HepG2 (cell line): Measurements from ENCODE around the gene PHKB. TPM values are rescaled to one million over a fixed set of nuclear protein-coding genes. Genes with fewer than 3 reads are reported as not detected.

Experiments
- ATAC-seq: fragments of 200-7000 bp; cut with Tn5 transposase; 3 replicates; pipeline ENCODE4 v1.9.1; 2020; ENCODE audit warnings: mild to moderate bottlenecking, moderate library complexity
- BruUV-seq: library from RNA; stranded (reverse); fragments of 400-500 nt; replicated peaks from 2 replicates; lab custom pipeline; 2021; lab: Mats Ljungman, UMichigan
- CTCF ChIA-PET: fragments of 300-600 bp; formaldehyde crosslinking; extraction: SDS; loops from one replicate; lab custom pipeline; 2021; ENCODE audit warnings: low total read pairs, inconsistent platforms, low intra/inter-chr PET ratio; lab: Yijun Ruan, JAX
- POLR2A ChIA-PET: fragments of 350-600 bp; sonication (Branson Sonifier 250); formaldehyde crosslinking; loops from one replicate; lab custom pipeline; 2020; ENCODE audit warnings: antibody characterized with exemption, inconsistent platforms; lab: Yijun Ruan, JAX
- DNase-seq: peaks from one replicate; pipeline ENCODE4 v3.0.0-alpha.2; 2015; ENCODE audit warnings: low spot score
- FAIRE-seq: peaks from 3 replicates; lab custom pipeline; 2011; peaks lifted over from hg19 to GRCh38; lab: Jason Lieb, UNC
- H2AFZ ChIP-seq: one replicate; pipeline ENCODE4 v1.6.1; 2011; ENCODE audit warnings: low read length, inconsistent platforms
- H3K27ac ChIP-seq: fragments of 300-600 bp; 3 replicates; pipeline ENCODE4 v1.8.0; 2011; ENCODE audit warnings: mixed run types, mild to moderate bottlenecking, mixed read lengths, low read length, inconsistent platforms; ENCODE audit not compliant: insufficient read depth; ENCODE audit errors: extremely low read length
- H3K27me3 ChIP-seq, 2 experiments: fragments of 200-600 bp in 1 of 2; 2 replicates in 1 of 2; 3 replicates in 1 of 2; pipeline versions ENCODE4 v1.6.0 to v1.8.0; 2011; ENCODE audit warnings: low read length in 2 of 2, mild to moderate bottlenecking in 2 of 2, moderate library complexity in 2 of 2, inconsistent platforms in 1 of 2; ENCODE audit not compliant: insufficient read depth in 2 of 2, control insufficient read depth in 1 of 2
- H3K36me3 ChIP-seq, 2 experiments: fragments of 200-600 bp in 1 of 2; replicated peaks in 1 of 2; 2 replicates in 1 of 2; 3 replicates in 1 of 2; pipeline versions ENCODE4 v1.5.1 to v1.8.0; 2011; ENCODE audit warnings: low read length in 2 of 2, inconsistent platforms in 1 of 2; ENCODE audit not compliant: insufficient read depth in 2 of 2, control insufficient read depth in 1 of 2
- H3K4me1 ChIP-seq: 2 replicates; pipeline ENCODE4 v1.5.1; 2012; ENCODE audit warnings: low read length, inconsistent platforms; ENCODE audit not compliant: insufficient read depth
- H3K4me2 ChIP-seq: 2 replicates; pipeline ENCODE4 v1.6.0; 2011; ENCODE audit warnings: low read depth, low read length, inconsistent platforms
- H3K4me3 ChIP-seq, 3 experiments: fragments of 200-600 bp in 1 of 3; sonication (generic), shearing (Covaris generic) in 1 of 3; replicated peaks in 1 of 3; 2 replicates each; pipeline ENCODE4 v1.5.1; 2011 to 2016; ENCODE audit warnings: low read length in 3 of 3, inconsistent platforms in 2 of 3, low read depth in 2 of 3, mild to moderate bottlenecking in 2 of 3, control low read depth in 1 of 3, mixed read lengths in 1 of 3; ENCODE audit not compliant: insufficient read depth in 1 of 3
- H3K79me2 ChIP-seq: one replicate; pipeline ENCODE4 v1.6.1; 2011; ENCODE audit warnings: low read length, inconsistent platforms; ENCODE audit not compliant: insufficient read depth
- H3K9ac ChIP-seq: 2 replicates; pipeline ENCODE4 v1.6.0; 2011; ENCODE audit warnings: mild to moderate bottlenecking, low read depth, low read length, inconsistent platforms; ENCODE audit not compliant: insufficient read depth
- H3K9me3 ChIP-seq: 2 replicates; pipeline ENCODE4 v1.5.1; 2012; ENCODE audit warnings: mild to moderate bottlenecking, low read length
- H4K20me1 ChIP-seq: 2 replicates; pipeline ENCODE4 v1.6.0; 2011; ENCODE audit warnings: inconsistent platforms, mild to moderate bottlenecking, low read length, moderate library complexity; ENCODE audit not compliant: insufficient read depth
- FOXA3 ChIP-seq: IDR thresholded peaks from 2 replicates; pipeline ENCODE4 v1.6.1; 2016; ENCODE audit warnings: missing genetic modification reagents, missing compliant biosample characterization
- GABPA ChIP-seq, 2 experiments: IDR thresholded peaks; 2 replicates each; pipeline ENCODE4 v1.6.1; 2011 to 2016; ENCODE audit warnings: low read depth in 2 of 2, low read length in 1 of 2, missing biosample characterization in 1 of 2, missing genetic modification characterization in 1 of 2
- MYC ChIP-seq: sonication (generic); formaldehyde crosslinking; IDR thresholded peaks from 2 replicates; pipeline ENCODE4 v1.9.0; 2021; ENCODE audit warnings: missing genetic modification reagents, borderline replicate concordance
- RBAK ChIP-seq: sonication (generic); formaldehyde crosslinking; IDR thresholded peaks from 2 replicates; pipeline ENCODE4 v1.5.1; 2020; ENCODE audit warnings: mild to moderate bottlenecking, missing genetic modification reagents
- ZFP36 ChIP-seq: fragments of 150-350 bp; IDR thresholded peaks from 2 replicates; pipeline ENCODE4 v1.6.1; 2018; ENCODE audit warnings: borderline replicate concordance, low read length, low read depth; ENCODE audit not compliant: partially characterized antibody
- ZNF292 ChIP-seq: sonication (generic); formaldehyde crosslinking; IDR thresholded peaks from 2 replicates; pipeline ENCODE4 v1.8.1; 2022; ENCODE audit warnings: mild to moderate bottlenecking, low read depth, missing genetic modification reagents, borderline replicate concordance
- ZNF644 ChIP-seq: IDR thresholded peaks from 2 replicates; pipeline ENCODE4 v1.6.1; 2016; ENCODE audit warnings: low read depth
- ZNF780A ChIP-seq: sonication (generic); formaldehyde crosslinking; IDR thresholded peaks from 2 replicates; pipeline ENCODE4 v1.8.0; 2022; ENCODE audit warnings: mild to moderate bottlenecking, missing genetic modification reagents, moderate library complexity
- WGBS: methylation state at CpG from one replicate; pipeline ENCODE4 v1.1.6; 2017; ENCODE audit warnings: low lambda C conversion rate; 5-methylcytosine and 5-hydroxymethylcytosine counted together
- in situ Hi-C: cut with HindIII; loops from 2 replicates; pipeline ENCODE4 v1.10.0; 2017; ENCODE audit warnings: low pct_unique_long_range_greater_than_20kb; ENCODE audit not compliant: extremely low pct_ligation_motif_present
- intact Hi-C: fragments of 100-400 bp; cut with micrococcal nuclease; formaldehyde crosslinking; loops from one replicate; pipeline ENCODE4 v1.10.0; 2022; ENCODE audit not compliant: unreplicated experiment
- polyA plus RNA-seq, 8 experiments: library from polyadenylated mRNA; depleted of rRNA in 3 of 8; stranded (reverse) in 7 of 8; unstranded in 1 of 8; fragments of >200 nt; fragmentation: Illumina TruSeq in 4 of 8; extraction: Trizol in 4 of 8; gene quantifications; 2 replicates each; pipeline versions ENCODE4 v1.2.1 to v1.2.3, GENCODE V29; 2011 to 2016; ENCODE audit warnings: low read depth in 4 of 8, missing spikeins in 1 of 8, mixed read lengths in 1 of 8; ENCODE audit not compliant: insufficient read depth in 1 of 8
- total RNA-seq, 5 experiments: library from RNA; depleted of rRNA; stranded (reverse); fragments of >200 nt; fragmentation: Illumina TruSeq; extraction: Trizol; gene quantifications; 2 replicates each; pipeline ENCODE4 v1.2.3, GENCODE V29; 2016; ENCODE audit warnings: low read depth in 1 of 5
- TF ChIP-seq, protein P1 (sequence below): sonication (generic); IDR thresholded peaks from 2 replicates; pipeline ENCODE4 v1.6.1; 2016; ENCODE audit warnings: low read depth, borderline replicate concordance

PHKB gene
- total and polyA plus RNA-seq, 2 of the 13 experiments (the other 11 are each of a cell fraction or from before 2014, with no cell fraction given): 66.0 to 80.8 TPM

GRCh38 chr16:47731252-47731651, 270.1 kb downstream of the PHKB start:
- 7% methylated on average over 1 of the region's 2 CpGs for WGBS
- DNase-seq (peak; percentile 23), FAIRE-seq (no peak), ATAC-seq (peak; percentile 73)
- Histone ChIP-seq H3K9ac (no peak overlapping the region), H3K4me1 (no peaks in the 10 kb centered on the region), H3K4me2 (no peak overlapping the region), H3K4me3 (no peak overlapping the region), H4K20me1 (no peaks in the 10 kb centered on the region), H2AFZ (no peak overlapping the region), H3K36me3 (no peaks in the 10 kb centered on the region), H3K9me3 (no peaks in the 10 kb centered on the region), H3K27ac (no peak overlapping the region), H3K27me3 (peaks cover under 1 to 1% of the 10 kb centered on the region in 2 experiments; a peak in 1 of 5 replicates), H3K79me2 (no peaks in the 10 kb centered on the region)
- no TSS peak for BruUV-seq
- in situ Hi-C loops: no loop called here
- ChIA-PET POLR2A (no interaction called here), CTCF (no interaction called here)
- intact Hi-C loops: no loop called here
- no peak for TF ChIP-seq ZNF292 (CRISPR knock-in tag)
- TF ChIP-seq, protein P1, sequence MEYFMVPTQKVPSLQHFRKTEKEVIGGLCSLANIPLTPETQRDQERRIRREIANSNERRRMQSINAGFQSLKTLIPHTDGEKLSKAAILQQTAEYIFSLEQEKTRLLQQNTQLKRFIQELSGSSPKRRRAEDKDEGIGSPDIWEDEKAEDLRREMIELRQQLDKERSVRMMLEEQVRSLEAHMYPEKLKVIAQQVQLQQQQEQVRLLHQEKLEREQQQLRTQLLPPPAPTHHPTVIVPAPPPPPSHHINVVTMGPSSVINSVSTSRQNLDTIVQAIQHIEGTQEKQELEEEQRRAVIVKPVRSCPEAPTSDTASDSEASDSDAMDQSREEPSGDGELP: peak; percentile 82
- 0 out of 2 replicates have a peak, but pooled peaks have one; percentile 18 for TF ChIP-seq ZNF644 (CRISPR knock-in tag)
- no peak for TF ChIP-seq GABPA (IDR thresholded peaks at IDR 0.05; ENCODE audit: low read depth, low read length)
- TF ChIP-seq GABPA (CRISPR knock-in tag; IDR thresholded peaks at IDR 0.05; ENCODE audit: low read depth): no peak
- peak; percentile 23; the same call in 1 of the 2 replicates for TF ChIP-seq FOXA3 (CRISPR knock-in tag)
- TF ChIP-seq ZFP36: peak; percentile 19
- 0 out of 2 replicates have a peak, but pooled peaks have one; percentile 55 for TF ChIP-seq RBAK
- no peak for TF ChIP-seq MYC (CRISPR knock-in tag)
- peak; percentile 87 for TF ChIP-seq ZNF780A (CRISPR knock-in tag)
